Stomach (tissue), 9 donors: ENCODE data around the gene GPR42. TPM values are rescaled to one million over a fixed set of nuclear protein-coding genes. Genes with fewer than 3 reads are reported as not detected.

Experiments used
- DNase-seq, 2 donors: peaks; one replicate each; pipeline versions ENCODE4 v3.0.0 to v3.0.0-alpha.2; 2013 to 2019
- H3K27ac ChIP-seq, 5 donors: fragments of 200-600 bp in 4 of 5; sonication (generic) in 4 of 5; one replicate each; pipeline ENCODE4 v1.5.1; 2013 to 2019; ENCODE audit warnings: mild to moderate bottlenecking in 1 of 5, moderate library complexity in 1 of 5
- H3K27me3 ChIP-seq, 3 donors: fragments of 200-600 bp; sonication (generic); one replicate each; pipeline ENCODE4 v1.5.1; 2017 to 2019; ENCODE audit warnings: mixed run types in 1 of 3
- H3K36me3 ChIP-seq, 4 donors: fragments of 200-600 bp; sonication (generic); 1 replicate in 3 of 4; 2 replicates in 1 of 4; pipeline ENCODE4 v1.5.1; 2016 to 2019
- H3K4me1 ChIP-seq, 4 donors: fragments of 200-600 bp; sonication (generic); one replicate each; pipeline ENCODE4 v1.5.1; 2016 to 2019
- H3K4me3 ChIP-seq, 4 donors: fragments of 200-600 bp; sonication (generic) in 3 of 4; one replicate each; pipeline ENCODE4 v1.5.1; 2016 to 2019; ENCODE audit warnings: mild to moderate bottlenecking in 1 of 4
- H3K9me3 ChIP-seq, 4 donors: fragments of 200-600 bp; sonication (generic); one replicate each; pipeline ENCODE4 v1.5.1; 2016 to 2019
- EP300 ChIP-seq: sonication (generic); formaldehyde crosslinking; IDR thresholded peaks from one replicate; pipeline ENCODE4 v1.6.1; 2017; ENCODE audit warnings: antibody characterized with exemption
- POLR2A ChIP-seq, 4 donors: fragments of 450-650 bp; IDR thresholded peaks; one replicate each; pipeline ENCODE4 v1.6.1; 2016; ENCODE audit warnings: antibody characterized with exemption in 4 of 4, control low read depth in 2 of 4, mild to moderate bottlenecking in 1 of 4, moderate library complexity in 1 of 4
- POLR2AphosphoS5 ChIP-seq, 3 donors: sonication (generic); formaldehyde crosslinking; IDR thresholded peaks; one replicate each; pipeline ENCODE4 v1.6.1; 2016; ENCODE audit warnings: antibody characterized with exemption in 3 of 3
- WGBS, 5 donors: extraction: QIAGEN DNeasy Blood & Tissue Kit in 3 of 5; methylation state at CpG; one replicate each; pipeline versions ENCODE4 v1.1.5 to v1.1.7; 2013 to 2018; 5-methylcytosine and 5-hydroxymethylcytosine counted together
- intact Hi-C: fragments of 100-400 bp; cut with DNase I; formaldehyde crosslinking; loops from one replicate; pipeline ENCODE4 v1.15.1; 2023; ENCODE audit warnings: low total_unique reads
- polyA plus RNA-seq, 3 donors: library from polyadenylated mRNA; stranded (reverse); fragments of 200-250 nt; gene quantifications; one replicate each; pipeline ENCODE4 v1.2.3, GENCODE V29; 2013
- total RNA-seq, 5 donors: library from RNA; depleted of rRNA; stranded (reverse); fragments of >200 nt; gene quantifications; one replicate each; pipeline versions ENCODE4 v1.1.0 to v1.2.3, GENCODE V29; 2014 to 2016
- TF ChIP-seq, protein P1 (sequence below), 7 experiments: fragments of 450-650 bp in 4 of 7; fragments of 200-600 bp in 3 of 7; sonication (generic) in 3 of 7; IDR thresholded peaks; one replicate each; pipeline ENCODE4 v1.5.1; 2016 to 2019; ENCODE audit warnings: antibody characterized with exemption in 7 of 7, control low read depth in 2 of 7, mild to moderate bottlenecking in 1 of 7
- donor health status: healthy with polysubstance abuse.
- donor health status: Bipolar disorder and iron deficiency.
- donor health status: healthy.

The GPR42 gene
- total and polyA plus RNA-seq, 8 donors, result 0.19 TPM; not detected in 7

DNA sequence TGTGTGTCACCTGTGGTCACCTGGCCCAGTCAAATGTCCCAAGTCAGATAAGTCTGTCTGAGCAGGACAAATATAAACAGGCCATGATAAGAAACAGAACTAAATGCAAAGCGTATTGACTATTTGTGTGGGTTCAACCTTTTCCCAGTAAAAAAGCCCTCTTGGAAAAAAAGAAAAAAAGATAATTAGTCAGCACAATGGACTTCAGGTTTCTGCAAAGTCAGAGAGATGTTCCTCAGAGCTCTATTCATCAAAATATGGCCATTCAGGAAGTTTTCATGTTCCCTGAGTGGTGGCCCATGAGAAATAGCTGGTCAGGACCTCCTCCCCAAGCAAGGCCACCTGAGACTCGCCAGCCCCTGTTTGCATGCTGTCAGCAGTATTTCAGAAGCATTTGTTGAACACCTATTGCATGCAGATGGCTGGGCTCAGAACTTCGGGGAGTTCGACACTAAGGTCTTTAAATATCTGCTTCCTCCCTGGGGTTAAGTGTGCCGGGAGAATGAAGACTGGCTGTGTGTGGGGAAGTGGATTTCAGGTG, 9.9 kb upstream of the GPR42 start:
- Histone ChIP-seq H3K27me3 (no peaks in the 10 kb centered on the region), H3K9me3 (no peaks in the 10 kb centered on the region), H3K27ac (no peak overlapping the region), H3K4me3 (no peak overlapping the region), H3K36me3 (no peaks in the 10 kb centered on the region), H3K4me1 (peaks cover 0 to 13% (median 9%) of the 10 kb centered on the region in 4 donors)
- TF ChIP-seq, protein P1, sequence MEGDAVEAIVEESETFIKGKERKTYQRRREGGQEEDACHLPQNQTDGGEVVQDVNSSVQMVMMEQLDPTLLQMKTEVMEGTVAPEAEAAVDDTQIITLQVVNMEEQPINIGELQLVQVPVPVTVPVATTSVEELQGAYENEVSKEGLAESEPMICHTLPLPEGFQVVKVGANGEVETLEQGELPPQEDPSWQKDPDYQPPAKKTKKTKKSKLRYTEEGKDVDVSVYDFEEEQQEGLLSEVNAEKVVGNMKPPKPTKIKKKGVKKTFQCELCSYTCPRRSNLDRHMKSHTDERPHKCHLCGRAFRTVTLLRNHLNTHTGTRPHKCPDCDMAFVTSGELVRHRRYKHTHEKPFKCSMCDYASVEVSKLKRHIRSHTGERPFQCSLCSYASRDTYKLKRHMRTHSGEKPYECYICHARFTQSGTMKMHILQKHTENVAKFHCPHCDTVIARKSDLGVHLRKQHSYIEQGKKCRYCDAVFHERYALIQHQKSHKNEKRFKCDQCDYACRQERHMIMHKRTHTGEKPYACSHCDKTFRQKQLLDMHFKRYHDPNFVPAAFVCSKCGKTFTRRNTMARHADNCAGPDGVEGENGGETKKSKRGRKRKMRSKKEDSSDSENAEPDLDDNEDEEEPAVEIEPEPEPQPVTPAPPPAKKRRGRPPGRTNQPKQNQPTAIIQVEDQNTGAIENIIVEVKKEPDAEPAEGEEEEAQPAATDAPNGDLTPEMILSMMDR (IDR thresholded peaks at IDR 0.05), result no peak
- TF ChIP-seq POLR2A (IDR thresholded peaks at IDR 0.05) (no peak), EP300 (no peak), POLR2AphosphoS5 (IDR thresholded peaks at IDR 0.05) (no peak)
- 35 to 54% (median 46%) methylated on average over 5 of the region's 5 CpGs; no CpG with 5 or more reads in 1 of the 5 donors for WGBS, 5 donors
- no peak for DNase-seq
- intact Hi-C loops, result no loop called here

DNA sequence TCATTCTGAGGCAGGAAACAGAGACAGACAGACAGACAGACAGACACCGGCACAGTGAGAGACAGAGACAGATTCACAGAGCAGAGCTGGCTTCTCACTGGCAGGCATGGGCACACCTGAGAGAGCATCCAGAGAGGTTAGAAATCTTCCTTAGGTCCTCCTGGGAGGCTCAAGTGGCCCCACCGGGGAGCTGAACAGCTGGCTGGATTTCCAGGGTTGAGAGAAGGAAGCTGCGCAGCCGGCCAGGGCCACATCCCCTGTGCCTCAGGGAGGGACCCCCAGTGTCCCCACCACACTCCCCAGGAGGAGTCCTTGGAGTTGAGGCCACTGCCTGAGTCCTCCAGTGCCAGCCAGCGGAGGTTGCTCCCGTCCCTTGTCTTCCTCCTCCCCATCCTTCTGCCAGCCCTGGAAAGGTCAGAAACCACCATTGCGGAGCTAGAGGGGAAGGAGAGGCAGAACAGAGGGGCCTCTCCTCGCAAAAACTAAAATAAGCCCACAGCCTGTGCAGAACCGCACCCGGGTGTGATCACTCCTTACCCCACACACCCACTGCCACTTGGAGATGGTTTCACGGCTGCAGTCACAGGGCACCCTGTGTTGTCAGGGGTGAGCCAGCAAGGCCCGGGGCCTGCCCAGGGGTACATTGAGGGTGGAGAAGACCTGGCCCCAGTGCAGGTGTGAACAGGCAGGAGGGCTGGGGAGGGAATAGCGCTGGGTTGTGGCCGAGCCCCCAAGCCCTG, 8.4 kb upstream of the GPR42 start:
- Histone ChIP-seq H3K27me3 (no peaks in the 10 kb centered on the region), H3K9me3 (no peaks in the 10 kb centered on the region), H3K4me3 (no peak overlapping the region), H3K4me1 (peaks cover 0 to 13% (median 7%) of the 10 kb centered on the region in 4 donors), H3K27ac (no peak overlapping the region), H3K36me3 (no peaks in the 10 kb centered on the region)
- WGBS, 5 donors, result 72 to 91% (median 84%) methylated on average over 9 to 14 of the region's 14 CpGs; no CpG with 5 or more reads in 1 of the 5 donors
- peak in 1 of 2 donors; percentile 17 for DNase-seq
- intact Hi-C loops, result no loop called here
- TF ChIP-seq EP300, result no peak
- no peak for TF ChIP-seq POLR2A (IDR thresholded peaks at IDR 0.05)
- no peak for TF ChIP-seq POLR2AphosphoS5 (IDR thresholded peaks at IDR 0.05)
- TF ChIP-seq, protein P1 (IDR thresholded peaks at IDR 0.05), result no peak

DNA sequence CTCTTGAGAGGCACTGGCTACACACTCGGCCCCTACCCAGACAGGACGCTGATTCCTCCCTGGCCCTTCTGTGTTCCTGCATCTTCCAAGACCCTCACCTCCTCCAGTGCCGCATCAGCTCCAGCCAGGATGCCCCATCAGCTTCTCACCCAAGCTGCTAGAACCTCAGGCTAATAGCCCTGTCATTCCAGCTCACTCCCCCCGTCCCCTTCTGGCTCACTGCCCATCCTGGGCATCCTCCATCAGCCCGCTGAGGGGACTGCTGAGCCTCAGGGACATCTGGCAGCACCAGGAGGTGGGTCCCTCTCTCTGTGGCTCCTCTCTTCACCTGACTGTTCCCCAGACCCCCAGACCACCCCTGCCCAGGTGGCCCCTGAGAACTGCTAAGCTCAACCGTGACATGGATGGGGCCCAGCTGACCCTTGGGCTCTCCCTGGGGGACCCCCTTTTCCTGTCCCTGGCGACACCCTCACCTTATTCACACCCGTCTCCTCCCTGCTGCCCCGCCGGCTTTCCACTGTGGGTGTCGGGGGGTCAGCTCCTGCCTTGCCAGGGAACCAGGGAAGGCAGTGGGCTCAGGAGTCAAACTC, 7.8 kb upstream of the GPR42 start:
- intact Hi-C loops, result no loop called here
- H3K9me3 ChIP-seq, result no peaks in the 10 kb centered on the region
- H3K27ac ChIP-seq, result no peak overlapping the region
- peaks cover 0 to 6% (median 2%) of the 10 kb centered on the region in 4 donors for H3K4me1 ChIP-seq
- WGBS, 5 donors, result 78 to 91% (median 86%) methylated on average over 10 to 11 of the region's 11 CpGs; no CpG with 5 or more reads in 1 of the 5 donors
- DNase-seq, result peak in 1 of 2 donors; percentile 14
- no peaks in the 10 kb centered on the region for H3K27me3 ChIP-seq
- no peak for TF ChIP-seq EP300
- no peaks in the 10 kb centered on the region for H3K36me3 ChIP-seq
- H3K4me3 ChIP-seq, result no peak overlapping the region

DNA sequence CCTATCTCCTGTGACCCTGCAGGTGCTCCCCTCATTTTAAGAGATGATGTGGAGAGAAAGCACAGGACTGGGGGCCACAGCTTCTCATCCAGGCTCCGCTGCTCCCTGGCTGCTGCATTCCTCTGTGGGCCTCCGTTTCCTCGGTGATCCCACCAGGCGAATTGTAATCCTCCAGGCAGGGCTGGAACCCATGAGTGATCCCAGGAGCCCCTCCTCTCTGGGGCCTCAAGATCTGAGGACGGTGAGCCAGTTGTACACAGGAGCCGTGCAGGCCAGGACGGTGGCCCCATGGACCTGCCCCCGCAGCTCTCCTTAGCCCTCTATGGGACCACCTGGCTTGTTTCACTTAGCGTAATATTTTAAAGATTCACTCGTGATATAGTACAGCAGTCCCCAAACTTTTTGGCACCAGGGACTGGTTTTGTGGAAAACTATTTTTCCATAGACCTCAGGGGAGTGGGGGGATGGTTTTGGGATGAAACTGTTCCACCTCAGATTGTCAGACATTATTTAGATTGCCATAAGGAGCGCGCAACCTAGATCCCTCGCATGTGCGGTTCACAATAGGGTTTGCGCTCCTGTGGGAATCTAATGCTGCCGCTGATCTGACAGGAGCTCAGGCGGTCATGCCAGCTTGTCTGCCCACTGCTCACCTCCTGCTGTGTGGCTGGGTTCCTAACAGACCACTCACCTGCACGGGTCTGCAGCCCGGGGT, 7.0 kb upstream of the GPR42 start:
- no peak overlapping the region for H3K27ac ChIP-seq
- DNase-seq, result peak in 1 of 2 donors; percentile 20
- 84 to 88% (median 86%) methylated on average over 15 to 19 of the region's 19 CpGs; no CpG with 5 or more reads in 1 of the 5 donors for WGBS, 5 donors
- TF ChIP-seq POLR2AphosphoS5 (IDR thresholded peaks at IDR 0.05) (no peak), POLR2A (IDR thresholded peaks at IDR 0.05) (no peak), EP300 (no peak)
- TF ChIP-seq, protein P1 (IDR thresholded peaks at IDR 0.05), result no peak
- H3K4me3 ChIP-seq, result no peak overlapping the region
- intact Hi-C loops, result no loop called here
- peaks cover 0 to 3% (median 0%) of the 10 kb centered on the region in 4 donors for H3K4me1 ChIP-seq
- H3K9me3 ChIP-seq, result no peaks in the 10 kb centered on the region
- no peaks in the 10 kb centered on the region for H3K27me3 ChIP-seq
- no peaks in the 10 kb centered on the region for H3K36me3 ChIP-seq
